Hypothalamus (tissue), 51 donors: Measurements from ENCODE around the gene TCEANC.

Experiments
- DNase-seq, 51 donors: peaks; one replicate each; lab custom pipeline; 2025; lab: John Stamatoyannopoulos, UW

The TCEANC gene

GRCh38 chrX:13690836-13691235 lies 37.9 kb downstream of the TCEANC start:
- DNase-seq, result no peak

GRCh38 chrX:13691841-13692371 lies 39.0 kb downstream of the TCEANC start:
- DNase-seq, result no peak

- no peak for DNase-seq
Measured at GRCh38 chrX:13692771-13693231, 39.9 kb downstream of the TCEANC start.

GRCh38 chrX:13693341-13693961 lies 40.5 kb downstream of the TCEANC start:
- no peak for DNase-seq

GRCh38 chrX:13694359-13694758 lies 41.4 kb downstream of the TCEANC start:
- DNase-seq, result no peak

GRCh38 chrX:13694983-13695382 lies 42.0 kb downstream of the TCEANC start:
- DNase-seq, result peak in 1 of 51 donors; percentile 0

- no peak for DNase-seq
Measured at GRCh38 chrX:13695601-13696115, 42.7 kb downstream of the TCEANC start.

GRCh38 chrX:13697455-13697854 lies 44.5 kb downstream of the TCEANC start:
- DNase-seq, result no peak

- DNase-seq, result no peak
Measured at GRCh38 chrX:13697976-13698375, 45.0 kb downstream of the TCEANC start.

- no peak for DNase-seq
Measured at GRCh38 chrX:13698432-13698831, 45.5 kb downstream of the TCEANC start.

- DNase-seq, result no peak
Measured at GRCh38 chrX:13699183-13699826, 46.4 kb downstream of the TCEANC start.

GRCh38 chrX:13700380-13700779 lies 47.4 kb downstream of the TCEANC start:
- DNase-seq, result no peak

- no peak for DNase-seq
Measured at GRCh38 chrX:13702111-13702789, 49.3 kb downstream of the TCEANC start.

GRCh38 chrX:13703135-13703534 lies 50.2 kb downstream of the TCEANC start:
- no peak for DNase-seq

GRCh38 chrX:13703589-13703988 lies 50.6 kb downstream of the TCEANC start:
- no peak for DNase-seq

- no peak for DNase-seq
Measured at GRCh38 chrX:13711141-13711540, 58.2 kb downstream of the TCEANC start.
